Fibroblast of lung (primary cell): ENCODE results near the gene GDF7.

Experiments used
- CTCF ChIP-seq, 2 donors: IDR thresholded peaks in 1 of 2; conservative IDR thresholded peaks in 1 of 2; 1 replicate in 1 of 2; 2 replicates in 1 of 2; pipeline ENCODE4 v1.5.1; 2011 to 2012; ENCODE audit warnings: low read length in 2 of 2, control low read depth in 1 of 2, inconsistent platforms in 1 of 2, low read depth in 1 of 2, mild to moderate bottlenecking in 1 of 2
- EZH2 ChIP-seq: IDR thresholded peaks from 2 replicates; pipeline ENCODE4 v1.5.1; 2012; ENCODE audit warnings: low read length, control low read depth, mild to moderate bottlenecking; ENCODE audit errors: missing control alignments

DNA sequence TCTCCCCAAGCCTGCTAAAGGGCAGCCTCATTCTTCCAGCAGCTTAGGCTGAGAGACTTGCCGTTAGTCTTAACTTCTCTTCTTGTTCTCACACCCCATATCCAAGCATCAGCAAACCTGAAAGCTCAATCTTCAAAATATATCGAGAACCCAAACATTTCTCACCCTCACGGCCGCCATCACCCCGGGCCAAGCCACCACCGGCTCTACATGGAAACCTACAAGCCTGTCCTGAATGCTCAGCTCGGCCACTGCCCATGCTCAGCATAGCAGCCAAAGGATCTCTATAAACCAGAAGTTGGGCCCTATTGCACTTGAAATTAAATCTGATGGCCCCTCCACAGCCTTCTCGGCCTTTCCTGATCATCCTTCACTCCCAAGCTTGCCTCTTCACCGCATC lies 18.1 kb upstream of the GDF7 start:
- TF ChIP-seq EZH2 (no peak), CTCF (conservative IDR thresholded peaks at IDR 0.05 in 1 of 2, IDR thresholded peaks at IDR 0.05 in 1 of 2; ENCODE audit: low read depth in 1 of 2, low read length in 2 of 2) (no peak)
